Measurements from ENCODE around the gene ACP1. TPM values are rescaled to one million over a fixed set of nuclear protein-coding genes. Genes with fewer than 3 reads are reported as not detected.

Gene ACP1
- total RNA-seq, 2 experiments from 2014 or later = 89.7 to 93.2 TPM

- ChIA-PET CTCF (interaction anchor here (1.5 kb wide), 1 partner anchor 13 kb away, joined by 3 read pairs; no protein-coding TSS in a partner anchor), POLR2A (no interaction called here)
Observed at GRCh38 chr2:253202-253638, 11.5 kb upstream of the ACP1 start.

GRCh38 chr2:254241-254640 lies 10.5 kb upstream of the ACP1 start:
- ChIA-PET CTCF (no interaction called here), POLR2A (no interaction called here)
- intact Hi-C loops (cut with DNase I, micrococcal nuclease) = no loop called here
- H3K36me3 Mint-ChIP-seq (ENCODE audit: low read depth) = peaks cover 31% of the 10 kb centered on the region
- Histone ChIP-seq H3K4me3 (ENCODE audit: low read length) (no peak overlapping the region), H3K36me3 (ENCODE audit: insufficient read depth, low read length) (peaks cover 5% of the 10 kb centered on the region), H3K4me1 (ENCODE audit: insufficient read depth, low read length) (no peaks in the 10 kb centered on the region), H3K9me3 (ENCODE audit: control insufficient read depth in 1 of 2, insufficient read depth in 1 of 2, low read length in 2 of 2) (peaks cover 0 to 5% of the 10 kb centered on the region in 2 experiments), H3K27ac (ENCODE audit: low read depth in 1 of 2, low read length in 2 of 2) (no peak overlapping the region), H3K27me3 (ENCODE audit: control insufficient read depth in 1 of 2, insufficient read depth in 2 of 2, low read length in 2 of 2) (no peaks in the 10 kb centered on the region)
- H3K27ac Mint-ChIP-seq = no peak overlapping the region
- no peak for ATAC-seq (ENCODE audit: poor library complexity)
- no peak for DNase-seq
- H3K9me3 Mint-ChIP-seq = peaks cover 7% of the 10 kb centered on the region
- H3K4me1 Mint-ChIP-seq (ENCODE audit: low read depth) = no peaks in the 10 kb centered on the region
- TF ChIP-seq CTCF (IDR thresholded peaks at IDR 0.05) = no peak
- no peaks in the 10 kb centered on the region for H3K27me3 Mint-ChIP-seq
- H3K4me3 Mint-ChIP-seq = no peak overlapping the region

More at GRCh38 chr2:253202-253638, 11.5 kb upstream of the ACP1 start:
- no peak overlapping the region for H3K4me3 Mint-ChIP-seq
- no peaks in the 10 kb centered on the region for H3K4me1 ChIP-seq (ENCODE audit: insufficient read depth, low read length)
- ATAC-seq (ENCODE audit: poor library complexity) = no peak
- H3K27ac ChIP-seq (ENCODE audit: low read depth in 1 of 2, low read length in 2 of 2) = no peak overlapping the region
- H3K27me3 ChIP-seq (ENCODE audit: control insufficient read depth in 1 of 2, insufficient read depth in 2 of 2, low read length in 2 of 2) = no peaks in the 10 kb centered on the region
- H3K27ac Mint-ChIP-seq = no peak overlapping the region
- H3K9me3 ChIP-seq (ENCODE audit: control insufficient read depth in 1 of 2, insufficient read depth in 1 of 2, low read length in 2 of 2) = peaks cover 0 to 5% of the 10 kb centered on the region in 2 experiments
- intact Hi-C loops (cut with DNase I, micrococcal nuclease) = no loop called here
- H3K36me3 Mint-ChIP-seq (ENCODE audit: low read depth) = peaks cover 36% of the 10 kb centered on the region
- no peak for TF ChIP-seq CTCF (IDR thresholded peaks at IDR 0.05)
- H3K36me3 ChIP-seq (ENCODE audit: insufficient read depth, low read length) = peaks cover 5% of the 10 kb centered on the region
- H3K4me3 ChIP-seq (ENCODE audit: low read length) = no peak overlapping the region
- peaks cover 6% of the 10 kb centered on the region for H3K9me3 Mint-ChIP-seq
- DNase-seq = no peak
- no peaks in the 10 kb centered on the region for H3K4me1 Mint-ChIP-seq (ENCODE audit: low read depth)
- H3K27me3 Mint-ChIP-seq = no peaks in the 10 kb centered on the region

- Mint-ChIP-seq H3K4me3 (no peak overlapping the region), H3K27ac (no peak overlapping the region), H3K9me3 (peaks cover 7% of the 10 kb centered on the region), H3K36me3 (ENCODE audit: low read depth) (peaks cover 27% of the 10 kb centered on the region), H3K27me3 (no peaks in the 10 kb centered on the region), H3K4me1 (ENCODE audit: low read depth) (no peaks in the 10 kb centered on the region)
- ChIA-PET POLR2A (no interaction called here), CTCF (no interaction called here)
- Histone ChIP-seq H3K27me3 (ENCODE audit: control insufficient read depth in 1 of 2, insufficient read depth in 2 of 2, low read length in 2 of 2) (no peaks in the 10 kb centered on the region), H3K4me3 (ENCODE audit: low read length) (no peak overlapping the region), H3K36me3 (ENCODE audit: insufficient read depth, low read length) (no peaks in the 10 kb centered on the region), H3K9me3 (ENCODE audit: control insufficient read depth in 1 of 2, insufficient read depth in 1 of 2, low read length in 2 of 2) (peaks cover 0 to 5% of the 10 kb centered on the region in 2 experiments), H3K27ac (ENCODE audit: low read depth in 1 of 2, low read length in 2 of 2) (no peak overlapping the region), H3K4me1 (ENCODE audit: insufficient read depth, low read length) (no peaks in the 10 kb centered on the region)
- no peak for ATAC-seq (ENCODE audit: poor library complexity)
- DNase-seq = no peak
- TF ChIP-seq CTCF (IDR thresholded peaks at IDR 0.05) = no peak
- intact Hi-C loops (cut with DNase I, micrococcal nuclease) = no loop called here
Observed at GRCh38 chr2:255195-255594, 9.6 kb upstream of the ACP1 start.
